Liver (tissue), 9 donors: ENCODE results near the gene TRAPPC6A. TPM values are rescaled to one million over a fixed set of nuclear protein-coding genes. Genes with fewer than 3 reads are reported as not detected.

Source experiments
- DNase-seq: peaks from one replicate; pipeline ENCODE4 v3.0.0-alpha.2; 2017; ENCODE audit warnings: low spot score
- H3K27ac ChIP-seq, 2 donors: one replicate each; pipeline ENCODE4 v1.7.0; 2013; ENCODE audit warnings: inconsistent platforms in 2 of 2, low read length in 2 of 2, control low read depth in 1 of 2, low read depth in 1 of 2, mild to moderate bottlenecking in 1 of 2
- H3K27me3 ChIP-seq, 4 donors: one replicate each; pipeline versions ENCODE4 v1.6.1 to v1.7.0; 2013; ENCODE audit warnings: low read length in 3 of 4, inconsistent platforms in 1 of 4, mild to moderate bottlenecking in 1 of 4, moderate library complexity in 1 of 4; ENCODE audit not compliant: control insufficient read depth in 4 of 4, insufficient read depth in 4 of 4
- H3K36me3 ChIP-seq, 4 donors: one replicate each; pipeline versions ENCODE4 v1.6.1 to v1.7.0; 2013; ENCODE audit warnings: low read length in 3 of 4, mild to moderate bottlenecking in 3 of 4, low read depth in 1 of 4, moderate library complexity in 1 of 4; ENCODE audit not compliant: control insufficient read depth in 4 of 4, insufficient read depth in 3 of 4
- H3K4me1 ChIP-seq, 4 donors: one replicate each; pipeline versions ENCODE4 v1.6.1 to v1.7.0; 2013; ENCODE audit warnings: low read length in 3 of 4, mild to moderate bottlenecking in 3 of 4, moderate library complexity in 1 of 4; ENCODE audit not compliant: control insufficient read depth in 4 of 4, insufficient read depth in 4 of 4
- H3K4me3 ChIP-seq, 3 donors: one replicate each; pipeline versions ENCODE4 v1.6.1 to v1.7.0; 2013; ENCODE audit warnings: low read length in 3 of 3, control low read depth in 1 of 3, low read depth in 1 of 3, mild to moderate bottlenecking in 1 of 3
- H3K9ac ChIP-seq, 2 donors: one replicate each; pipeline ENCODE4 v1.7.0; 2013; ENCODE audit warnings: low read length in 2 of 2, mild to moderate bottlenecking in 2 of 2, moderate library complexity in 2 of 2, control low read depth in 1 of 2, low read depth in 1 of 2
- H3K9me3 ChIP-seq, 4 donors: one replicate each; pipeline versions ENCODE4 v1.6.1 to v1.7.0; 2013; ENCODE audit warnings: low read length in 3 of 4; ENCODE audit not compliant: control insufficient read depth in 4 of 4
- EGR1 ChIP-seq, 2 donors: IDR thresholded peaks; 2 replicates each; pipeline ENCODE4 v1.6.1; 2016 to 2018; ENCODE audit warnings: antibody characterized with exemption in 2 of 2, low read depth in 2 of 2
- FOXA1 ChIP-seq: IDR thresholded peaks from 2 replicates; pipeline ENCODE4 v1.6.1; 2016; ENCODE audit warnings: antibody characterized with exemption
- FOXA2 ChIP-seq: IDR thresholded peaks from 2 replicates; pipeline ENCODE4 v1.6.1; 2016; ENCODE audit warnings: antibody characterized with exemption
- GABPA ChIP-seq, 2 donors: IDR thresholded peaks in 1 of 2; conservative IDR thresholded peaks in 1 of 2; 2 replicates each; pipeline ENCODE4 v1.6.1; 2016; ENCODE audit warnings: antibody characterized with exemption in 2 of 2, mild to moderate bottlenecking in 1 of 2, moderate library complexity in 1 of 2
- HNF4A ChIP-seq, 2 donors: conservative IDR thresholded peaks; 2 replicates each; pipeline ENCODE4 v1.6.1; 2016; ENCODE audit warnings: antibody characterized with exemption in 2 of 2, mild to moderate bottlenecking in 2 of 2
- HNF4G ChIP-seq: IDR thresholded peaks from 2 replicates; pipeline ENCODE4 v1.6.1; 2016; ENCODE audit warnings: antibody characterized with exemption
- JUND ChIP-seq, 2 donors: IDR thresholded peaks; 2 replicates each; pipeline ENCODE4 v1.6.1; 2016; ENCODE audit warnings: antibody characterized with exemption in 2 of 2
- NR2F2 ChIP-seq: IDR thresholded peaks from 2 replicates; pipeline ENCODE4 v1.6.1; 2016; ENCODE audit warnings: antibody characterized with exemption
- RAD21 ChIP-seq, 2 donors: IDR thresholded peaks; 2 replicates each; pipeline ENCODE4 v1.6.1; 2016; ENCODE audit warnings: antibody characterized with exemption in 2 of 2, mild to moderate bottlenecking in 2 of 2
- RXRA ChIP-seq, 2 donors: IDR thresholded peaks; 2 replicates each; pipeline ENCODE4 v1.6.1; 2017 to 2018; ENCODE audit warnings: antibody characterized with exemption in 2 of 2, mild to moderate bottlenecking in 1 of 2
- SP1 ChIP-seq: IDR thresholded peaks from 2 replicates; pipeline ENCODE4 v1.6.1; 2018; ENCODE audit warnings: antibody characterized with exemption, mild to moderate bottlenecking
- TAF1 ChIP-seq: conservative IDR thresholded peaks from 2 replicates; pipeline ENCODE4 v1.6.1; 2016; ENCODE audit warnings: antibody characterized with exemption, mild to moderate bottlenecking
- YY1 ChIP-seq: IDR thresholded peaks from 2 replicates; pipeline ENCODE4 v1.6.1; 2016; ENCODE audit warnings: antibody characterized with exemption, mild to moderate bottlenecking
- WGBS: extraction: QIAGEN DNeasy Blood & Tissue Kit; methylation state at CpG from one replicate; pipeline ENCODE4 v1.1.7; 2013; 5-methylcytosine and 5-hydroxymethylcytosine counted together
- polyA plus RNA-seq, 2 donors: library from polyadenylated mRNA; stranded (reverse) in 1 of 2; unstranded in 1 of 2; fragments of 200-250 nt in 1 of 2; fragments of >200 nt in 1 of 2; fragmentation: Nextera tagmentation in 1 of 2; extraction: Ambion mirVana in 1 of 2; gene quantifications; one replicate each; pipeline versions ENCODE4 v1.2.1 to v1.2.3, GENCODE V29; 2013 to 2015
- total RNA-seq, 2 donors: library from RNA; depleted of rRNA; stranded (reverse); fragments of >200 nt; gene quantifications; one replicate each; pipeline ENCODE4 v1.2.3, GENCODE V29; 2014
- TF ChIP-seq, protein P1 (sequence below): IDR thresholded peaks from 2 replicates; pipeline ENCODE4 v1.6.1; 2016; ENCODE audit warnings: antibody characterized with exemption
- TF ChIP-seq, protein P2 (sequence below): IDR thresholded peaks from 2 replicates; pipeline ENCODE4 v1.6.1; 2016; ENCODE audit warnings: antibody characterized with exemption
- TF ChIP-seq, protein P3 (sequence below): IDR thresholded peaks from 2 replicates; pipeline ENCODE4 v1.6.1; 2016; ENCODE audit warnings: antibody characterized with exemption, mild to moderate bottlenecking
- TF ChIP-seq, protein P4 (sequence below): fragments of 150-350 bp; IDR thresholded peaks from 2 replicates; pipeline ENCODE4 v1.5.1; 2017; ENCODE audit warnings: improper control_type of control experiment, low read depth, low read length; ENCODE audit not compliant: missing input control
- TF ChIP-seq, protein P5 (sequence below): IDR thresholded peaks from 2 replicates; pipeline ENCODE4 v1.6.1; 2016; ENCODE audit warnings: antibody characterized with exemption
- donor health status: healthy.
- donor health status: healthy.
- donor health status: healthy.
- donor health status: healthy.
- donor health status: healthy.

The TRAPPC6A gene
- total and polyA plus RNA-seq, 4 donors: 14.8 to 52.2 (median 28.6) TPM

DNA sequence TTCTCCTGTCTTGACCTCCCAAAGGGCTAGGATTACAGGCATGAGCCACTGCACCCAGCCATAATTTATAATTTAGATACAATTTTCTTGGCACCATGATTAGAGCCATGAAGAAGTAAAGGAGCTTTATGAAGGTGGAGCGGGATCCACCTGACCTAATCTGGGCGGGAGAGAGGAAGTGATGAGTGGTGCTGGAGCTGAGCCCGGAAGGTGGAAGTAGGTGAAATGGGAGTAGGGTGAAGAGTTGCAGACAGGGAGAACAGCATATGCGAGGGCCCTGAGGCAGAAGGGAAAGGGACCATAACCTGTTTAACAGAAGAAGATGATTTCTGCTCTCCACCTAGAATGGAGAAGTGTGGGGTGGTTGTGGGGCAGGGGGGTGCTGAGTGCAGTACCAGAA is 4.7 kb upstream of the TRAPPC6A start:
- H3K9ac ChIP-seq: no peak overlapping the region
- no peaks in the 10 kb centered on the region for H3K9me3 ChIP-seq
- peaks cover 0 to 1% (median 0%) of the 10 kb centered on the region in 4 donors for H3K36me3 ChIP-seq
- H3K4me1 ChIP-seq: peaks cover 3 to 32% (median 19%) of the 10 kb centered on the region in 4 donors
- WGBS: 83% methylated on average over 4 of the region's 4 CpGs
- no peak for TF ChIP-seq FOXA2
- no peak for TF ChIP-seq FOXA1
- TF ChIP-seq, protein P1, sequence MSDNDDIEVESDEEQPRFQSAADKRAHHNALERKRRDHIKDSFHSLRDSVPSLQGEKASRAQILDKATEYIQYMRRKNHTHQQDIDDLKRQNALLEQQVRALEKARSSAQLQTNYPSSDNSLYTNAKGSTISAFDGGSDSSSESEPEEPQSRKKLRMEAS: no peak
- TF ChIP-seq, protein P2, sequence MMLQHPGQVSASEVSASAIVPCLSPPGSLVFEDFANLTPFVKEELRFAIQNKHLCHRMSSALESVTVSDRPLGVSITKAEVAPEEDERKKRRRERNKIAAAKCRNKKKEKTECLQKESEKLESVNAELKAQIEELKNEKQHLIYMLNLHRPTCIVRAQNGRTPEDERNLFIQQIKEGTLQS: no peak
- TF ChIP-seq YY1: no peak
- no peak for TF ChIP-seq HNF4A (conservative IDR thresholded peaks at IDR 0.05)
- TF ChIP-seq, protein P3, sequence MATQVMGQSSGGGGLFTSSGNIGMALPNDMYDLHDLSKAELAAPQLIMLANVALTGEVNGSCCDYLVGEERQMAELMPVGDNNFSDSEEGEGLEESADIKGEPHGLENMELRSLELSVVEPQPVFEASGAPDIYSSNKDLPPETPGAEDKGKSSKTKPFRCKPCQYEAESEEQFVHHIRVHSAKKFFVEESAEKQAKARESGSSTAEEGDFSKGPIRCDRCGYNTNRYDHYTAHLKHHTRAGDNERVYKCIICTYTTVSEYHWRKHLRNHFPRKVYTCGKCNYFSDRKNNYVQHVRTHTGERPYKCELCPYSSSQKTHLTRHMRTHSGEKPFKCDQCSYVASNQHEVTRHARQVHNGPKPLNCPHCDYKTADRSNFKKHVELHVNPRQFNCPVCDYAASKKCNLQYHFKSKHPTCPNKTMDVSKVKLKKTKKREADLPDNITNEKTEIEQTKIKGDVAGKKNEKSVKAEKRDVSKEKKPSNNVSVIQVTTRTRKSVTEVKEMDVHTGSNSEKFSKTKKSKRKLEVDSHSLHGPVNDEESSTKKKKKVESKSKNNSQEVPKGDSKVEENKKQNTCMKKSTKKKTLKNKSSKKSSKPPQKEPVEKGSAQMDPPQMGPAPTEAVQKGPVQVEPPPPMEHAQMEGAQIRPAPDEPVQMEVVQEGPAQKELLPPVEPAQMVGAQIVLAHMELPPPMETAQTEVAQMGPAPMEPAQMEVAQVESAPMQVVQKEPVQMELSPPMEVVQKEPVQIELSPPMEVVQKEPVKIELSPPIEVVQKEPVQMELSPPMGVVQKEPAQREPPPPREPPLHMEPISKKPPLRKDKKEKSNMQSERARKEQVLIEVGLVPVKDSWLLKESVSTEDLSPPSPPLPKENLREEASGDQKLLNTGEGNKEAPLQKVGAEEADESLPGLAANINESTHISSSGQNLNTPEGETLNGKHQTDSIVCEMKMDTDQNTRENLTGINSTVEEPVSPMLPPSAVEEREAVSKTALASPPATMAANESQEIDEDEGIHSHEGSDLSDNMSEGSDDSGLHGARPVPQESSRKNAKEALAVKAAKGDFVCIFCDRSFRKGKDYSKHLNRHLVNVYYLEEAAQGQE: no peak
- TF ChIP-seq JUND (IDR thresholded peaks at IDR 0.05): no peak
- TF ChIP-seq RXRA (IDR thresholded peaks at IDR 0.05): no peak
- H3K27me3 ChIP-seq: no peaks in the 10 kb centered on the region
- DNase-seq: no peak
- no peak overlapping the region for H3K4me3 ChIP-seq
- H3K27ac ChIP-seq: no peak overlapping the region

DNA sequence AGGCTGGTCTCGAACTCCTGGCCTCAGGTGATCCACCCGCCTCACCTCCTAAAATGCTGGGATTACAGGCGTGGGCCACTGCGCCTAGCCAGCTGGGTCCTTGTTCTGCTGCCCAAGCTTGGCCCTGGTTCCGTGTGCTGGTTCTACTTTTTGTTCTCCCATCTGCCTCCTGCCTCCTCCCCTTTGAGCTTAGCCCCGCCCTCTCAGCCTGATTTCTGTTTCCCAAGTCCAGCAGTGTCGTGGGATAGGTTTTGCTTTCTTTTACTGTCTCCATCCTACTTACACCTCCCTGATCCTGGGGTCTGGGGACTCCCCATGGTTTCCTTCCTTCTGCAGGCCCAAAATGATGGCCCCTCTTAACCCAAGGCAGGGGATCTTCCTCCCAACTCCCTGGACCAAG is 2.9 kb upstream of the TRAPPC6A start:
- Histone ChIP-seq H3K4me1 (peaks cover 8 to 34% (median 23%) of the 10 kb centered on the region in 4 donors), H3K27me3 (no peaks in the 10 kb centered on the region), H3K9me3 (no peaks in the 10 kb centered on the region), H3K27ac (no peak overlapping the region), H3K4me3 (no peak overlapping the region), H3K36me3 (peaks cover 0 to 1% (median 0%) of the 10 kb centered on the region in 4 donors), H3K9ac (no peak overlapping the region)
- DNase-seq: no peak
- 79% methylated on average over 7 of the region's 7 CpGs for WGBS
- TF ChIP-seq RAD21 (IDR thresholded peaks at IDR 0.05): no peak
- TF ChIP-seq NR2F2: no peak
- no peak for TF ChIP-seq EGR1 (IDR thresholded peaks at IDR 0.05; ENCODE audit: low read depth in 2 of 2)
- no peak for TF ChIP-seq FOXA2
- TF ChIP-seq RXRA (IDR thresholded peaks at IDR 0.05): no peak
- TF ChIP-seq, protein P4, sequence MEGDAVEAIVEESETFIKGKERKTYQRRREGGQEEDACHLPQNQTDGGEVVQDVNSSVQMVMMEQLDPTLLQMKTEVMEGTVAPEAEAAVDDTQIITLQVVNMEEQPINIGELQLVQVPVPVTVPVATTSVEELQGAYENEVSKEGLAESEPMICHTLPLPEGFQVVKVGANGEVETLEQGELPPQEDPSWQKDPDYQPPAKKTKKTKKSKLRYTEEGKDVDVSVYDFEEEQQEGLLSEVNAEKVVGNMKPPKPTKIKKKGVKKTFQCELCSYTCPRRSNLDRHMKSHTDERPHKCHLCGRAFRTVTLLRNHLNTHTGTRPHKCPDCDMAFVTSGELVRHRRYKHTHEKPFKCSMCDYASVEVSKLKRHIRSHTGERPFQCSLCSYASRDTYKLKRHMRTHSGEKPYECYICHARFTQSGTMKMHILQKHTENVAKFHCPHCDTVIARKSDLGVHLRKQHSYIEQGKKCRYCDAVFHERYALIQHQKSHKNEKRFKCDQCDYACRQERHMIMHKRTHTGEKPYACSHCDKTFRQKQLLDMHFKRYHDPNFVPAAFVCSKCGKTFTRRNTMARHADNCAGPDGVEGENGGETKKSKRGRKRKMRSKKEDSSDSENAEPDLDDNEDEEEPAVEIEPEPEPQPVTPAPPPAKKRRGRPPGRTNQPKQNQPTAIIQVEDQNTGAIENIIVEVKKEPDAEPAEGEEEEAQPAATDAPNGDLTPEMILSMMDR: no peak
- TF ChIP-seq, protein P1: no peak
- TF ChIP-seq, protein P3: no peak
- TF ChIP-seq SP1: no peak
- no peak for TF ChIP-seq JUND (IDR thresholded peaks at IDR 0.05)
- TF ChIP-seq, protein P5, sequence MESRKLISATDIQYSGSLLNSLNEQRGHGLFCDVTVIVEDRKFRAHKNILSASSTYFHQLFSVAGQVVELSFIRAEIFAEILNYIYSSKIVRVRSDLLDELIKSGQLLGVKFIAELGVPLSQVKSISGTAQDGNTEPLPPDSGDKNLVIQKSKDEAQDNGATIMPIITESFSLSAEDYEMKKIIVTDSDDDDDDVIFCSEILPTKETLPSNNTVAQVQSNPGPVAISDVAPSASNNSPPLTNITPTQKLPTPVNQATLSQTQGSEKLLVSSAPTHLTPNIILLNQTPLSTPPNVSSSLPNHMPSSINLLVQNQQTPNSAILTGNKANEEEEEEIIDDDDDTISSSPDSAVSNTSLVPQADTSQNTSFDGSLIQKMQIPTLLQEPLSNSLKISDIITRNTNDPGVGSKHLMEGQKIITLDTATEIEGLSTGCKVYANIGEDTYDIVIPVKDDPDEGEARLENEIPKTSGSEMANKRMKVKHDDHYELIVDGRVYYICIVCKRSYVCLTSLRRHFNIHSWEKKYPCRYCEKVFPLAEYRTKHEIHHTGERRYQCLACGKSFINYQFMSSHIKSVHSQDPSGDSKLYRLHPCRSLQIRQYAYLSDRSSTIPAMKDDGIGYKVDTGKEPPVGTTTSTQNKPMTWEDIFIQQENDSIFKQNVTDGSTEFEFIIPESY: no peak
- no peak for TF ChIP-seq HNF4A (conservative IDR thresholded peaks at IDR 0.05)
- TF ChIP-seq YY1: no peak
- TF ChIP-seq FOXA1: no peak
- TF ChIP-seq HNF4G: no peak
- TF ChIP-seq TAF1: no peak
- no peak for TF ChIP-seq GABPA (IDR thresholded peaks at IDR 0.05 in 1 of 2, conservative IDR thresholded peaks at IDR 0.05 in 1 of 2)
- TF ChIP-seq, protein P2: no peak
